ENCODE data around the gene HERC4. TPM values are rescaled to one million over a fixed set of nuclear protein-coding genes. Genes with fewer than 3 reads are reported as not detected.

Gene HERC4
- total RNA-seq, 1 experiment from 2014 or later, result 57.4 TPM

DNA sequence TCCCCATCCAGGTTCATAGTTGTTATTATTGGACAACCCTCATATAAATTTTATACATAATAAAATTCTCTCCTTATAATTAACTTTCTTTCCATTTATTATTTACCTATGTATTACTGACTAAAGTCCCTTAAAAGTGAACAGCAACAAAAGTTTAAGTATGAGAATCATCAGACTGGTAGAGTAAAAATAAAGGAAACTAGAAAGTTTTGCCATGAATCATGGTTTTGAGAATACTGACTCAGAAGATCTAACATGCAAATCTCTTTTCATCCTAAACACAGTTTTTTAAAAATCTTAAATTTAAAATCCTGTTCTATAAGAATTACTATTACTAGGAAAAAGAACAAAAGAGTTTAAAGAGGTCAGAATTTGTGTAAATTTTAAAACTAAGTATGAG lies 32.1 kb downstream of the HERC4 start:
- Histone ChIP-seq H3K4me1 (ENCODE audit: insufficient read depth, low read length) (no peaks in the 10 kb centered on the region), H3K4me2 (ENCODE audit: low read length) (no peak overlapping the region), H3F3A (ENCODE audit: low read length, unreplicated experiment) (no peaks in the 10 kb centered on the region), H3K79me2 (ENCODE audit: low read length) (peaks cover 18% of the 10 kb centered on the region), H2AFZ (ENCODE audit: low read length) (no peak overlapping the region), H3K9ac (ENCODE audit: low read length) (no peak overlapping the region), H4K20me1 (ENCODE audit: low read length) (no peaks in the 10 kb centered on the region), H3K4me3 (ENCODE audit: low read length) (no peak overlapping the region), H3K27me3 (ENCODE audit: low read length) (no peaks in the 10 kb centered on the region), H3K36me3 (ENCODE audit: low read depth, low read length) (peaks cover 27% of the 10 kb centered on the region), H3K9me2 (replicated peaks; ENCODE audit: low read length) (no peaks in the 10 kb centered on the region), H3K27ac (ENCODE audit: low read length) (no peak overlapping the region), H3K9me3 (ENCODE audit: low read length) (no peaks in the 10 kb centered on the region)
- no peak for ATAC-seq
- DNase-seq, result peak; percentile 32
- intact Hi-C loops (cut with micrococcal nuclease), result no loop called here
- no TSS peak for BruUV-seq (replicated peaks)
- ChIA-PET POLR2A (ENCODE audit: unreplicated experiment) (no interaction called here), CTCF (no interaction called here)
- TF ChIP-seq, protein P1, sequence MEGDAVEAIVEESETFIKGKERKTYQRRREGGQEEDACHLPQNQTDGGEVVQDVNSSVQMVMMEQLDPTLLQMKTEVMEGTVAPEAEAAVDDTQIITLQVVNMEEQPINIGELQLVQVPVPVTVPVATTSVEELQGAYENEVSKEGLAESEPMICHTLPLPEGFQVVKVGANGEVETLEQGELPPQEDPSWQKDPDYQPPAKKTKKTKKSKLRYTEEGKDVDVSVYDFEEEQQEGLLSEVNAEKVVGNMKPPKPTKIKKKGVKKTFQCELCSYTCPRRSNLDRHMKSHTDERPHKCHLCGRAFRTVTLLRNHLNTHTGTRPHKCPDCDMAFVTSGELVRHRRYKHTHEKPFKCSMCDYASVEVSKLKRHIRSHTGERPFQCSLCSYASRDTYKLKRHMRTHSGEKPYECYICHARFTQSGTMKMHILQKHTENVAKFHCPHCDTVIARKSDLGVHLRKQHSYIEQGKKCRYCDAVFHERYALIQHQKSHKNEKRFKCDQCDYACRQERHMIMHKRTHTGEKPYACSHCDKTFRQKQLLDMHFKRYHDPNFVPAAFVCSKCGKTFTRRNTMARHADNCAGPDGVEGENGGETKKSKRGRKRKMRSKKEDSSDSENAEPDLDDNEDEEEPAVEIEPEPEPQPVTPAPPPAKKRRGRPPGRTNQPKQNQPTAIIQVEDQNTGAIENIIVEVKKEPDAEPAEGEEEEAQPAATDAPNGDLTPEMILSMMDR (conservative IDR thresholded peaks at IDR 0.05; ENCODE audit: low read depth, low read length), result no peak
- TF ChIP-seq EZH2phosphoT487 (IDR thresholded peaks at IDR 0.05; ENCODE audit: borderline replicate concordance, low read length) (no peak), EZH2 (IDR thresholded peaks at IDR 0.05; ENCODE audit: low read length, unreplicated experiment) (no peak)

DNA sequence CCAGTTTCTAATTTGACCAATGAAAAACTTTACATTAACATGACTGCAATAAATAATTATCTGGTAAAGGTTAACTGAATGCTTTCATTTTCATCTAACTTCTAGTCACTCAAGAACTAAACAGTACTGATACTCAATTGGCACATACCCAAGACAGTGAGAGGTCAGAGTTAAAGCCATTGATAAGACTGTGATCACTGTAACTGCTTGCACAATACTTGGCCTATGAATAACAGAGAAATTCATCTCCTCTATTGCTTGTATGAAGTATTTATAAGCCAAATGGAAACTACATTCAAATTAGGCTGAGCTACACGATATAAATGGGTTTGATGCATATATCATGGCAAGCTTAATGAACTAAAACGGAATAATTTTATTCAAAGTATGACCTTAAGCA lies 43.0 kb downstream of the HERC4 start:
- H3K4me2 ChIP-seq (ENCODE audit: low read length), result no peak overlapping the region
- intact Hi-C loops (cut with micrococcal nuclease), result no loop called here
- H3K79me2 ChIP-seq (ENCODE audit: low read length), result no peaks in the 10 kb centered on the region
- H3K9me3 ChIP-seq (ENCODE audit: low read length), result no peaks in the 10 kb centered on the region
- TF ChIP-seq EZH2phosphoT487 (IDR thresholded peaks at IDR 0.05; ENCODE audit: borderline replicate concordance, low read length) (no peak), EZH2 (IDR thresholded peaks at IDR 0.05; ENCODE audit: low read length, unreplicated experiment) (no peak)
- TF ChIP-seq, protein P1 (conservative IDR thresholded peaks at IDR 0.05; ENCODE audit: low read depth, low read length), result no peak
- peaks cover 70% of the 10 kb centered on the region for H3K36me3 ChIP-seq (ENCODE audit: low read depth, low read length)
- no peak overlapping the region for H3K9ac ChIP-seq (ENCODE audit: low read length)
- DNase-seq, result no peak
- BruUV-seq (replicated peaks), result no TSS peak
- POLR2A ChIA-PET (ENCODE audit: unreplicated experiment), result no interaction called here
- H3K9me2 ChIP-seq (replicated peaks; ENCODE audit: low read length), result no peaks in the 10 kb centered on the region
- H2AFZ ChIP-seq (ENCODE audit: low read length), result no peak overlapping the region
- H3K4me1 ChIP-seq (ENCODE audit: insufficient read depth, low read length), result no peaks in the 10 kb centered on the region
- H3F3A ChIP-seq (ENCODE audit: low read length, unreplicated experiment), result peaks cover 3% of the 10 kb centered on the region
- ATAC-seq, result no peak
- CTCF ChIA-PET, result no interaction called here
- H3K4me3 ChIP-seq (ENCODE audit: low read length), result no peak overlapping the region
- H3K27ac ChIP-seq (ENCODE audit: low read length), result no peak overlapping the region
- H4K20me1 ChIP-seq (ENCODE audit: low read length), result no peaks in the 10 kb centered on the region
- no peaks in the 10 kb centered on the region for H3K27me3 ChIP-seq (ENCODE audit: low read length)

DNA sequence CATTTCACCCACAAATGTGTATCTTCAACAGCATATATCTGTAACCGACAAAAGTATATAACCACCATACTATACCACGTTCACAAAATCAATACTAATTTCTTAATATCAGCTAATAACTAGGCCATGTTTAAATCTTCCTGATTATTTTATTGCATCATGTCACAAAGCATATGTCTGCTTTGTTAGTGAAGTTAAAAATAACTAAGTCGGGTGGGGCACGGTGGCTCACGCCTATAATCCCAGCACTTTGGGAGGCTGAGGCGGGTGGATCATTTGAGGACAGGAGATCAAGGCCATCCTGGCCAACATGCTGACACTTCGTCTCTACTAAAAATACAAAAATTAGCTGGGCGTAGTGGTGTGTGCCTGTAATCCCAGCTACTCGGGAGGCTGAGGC lies 47.7 kb downstream of the HERC4 start:
- TF ChIP-seq EZH2phosphoT487 (IDR thresholded peaks at IDR 0.05; ENCODE audit: borderline replicate concordance, low read length) (no peak), EZH2 (IDR thresholded peaks at IDR 0.05; ENCODE audit: low read length, unreplicated experiment) (no peak)
- TF ChIP-seq, protein P1 (conservative IDR thresholded peaks at IDR 0.05; ENCODE audit: low read depth, low read length), result no peak
- intact Hi-C loops (cut with micrococcal nuclease), result loop anchor here (2.0 to 5.0 kb wide), 2 partner anchors 41 to 170 kb away; no protein-coding TSS in a partner anchor
- no peaks in the 10 kb centered on the region for H4K20me1 ChIP-seq (ENCODE audit: low read length)
- H3K79me2 ChIP-seq (ENCODE audit: low read length), result no peaks in the 10 kb centered on the region
- CTCF ChIA-PET, result no interaction called here
- DNase-seq, result no peak
- no peak overlapping the region for H3K4me3 ChIP-seq (ENCODE audit: low read length)
- no peak overlapping the region for H3K4me2 ChIP-seq (ENCODE audit: low read length)
- no peaks in the 10 kb centered on the region for H3K27me3 ChIP-seq (ENCODE audit: low read length)
- no peaks in the 10 kb centered on the region for H3K9me3 ChIP-seq (ENCODE audit: low read length)
- peaks cover 67% of the 10 kb centered on the region for H3K36me3 ChIP-seq (ENCODE audit: low read depth, low read length)
- no peak; the same call in 1 of the 2 replicates for ATAC-seq
- POLR2A ChIA-PET (ENCODE audit: unreplicated experiment), result no interaction called here
- no peaks in the 10 kb centered on the region for H3K4me1 ChIP-seq (ENCODE audit: insufficient read depth, low read length)
- H3K9me2 ChIP-seq (replicated peaks; ENCODE audit: low read length), result no peaks in the 10 kb centered on the region
- no peaks in the 10 kb centered on the region for H3F3A ChIP-seq (ENCODE audit: low read length, unreplicated experiment)
- no peak overlapping the region for H3K9ac ChIP-seq (ENCODE audit: low read length)
- no peak overlapping the region for H3K27ac ChIP-seq (ENCODE audit: low read length)
- no peak overlapping the region for H2AFZ ChIP-seq (ENCODE audit: low read length)
- BruUV-seq (replicated peaks), result no TSS peak

All from PC-3 (cell line).